Astrocyte (in vitro differentiated cells and primary cell): Measurements from ENCODE around the gene DNER. TPM values are rescaled to one million over a fixed set of nuclear protein-coding genes. Genes with fewer than 3 reads are reported as not detected.
A peak's percentile ranks its signal among the peaks of the same experiment; 100 is the strongest.

ENCODE experiments used
- DNase-seq: peaks from one replicate; pipeline ENCODE4 v3.0.0-alpha.2; 2010; ENCODE audit warnings: low read depth
- FAIRE-seq: peaks from 2 replicates; lab custom pipeline; 2011; peaks lifted over from hg19 to GRCh38; lab: Jason Lieb, UNC
- H2AFZ ChIP-seq: 2 replicates; pipeline ENCODE4 v1.6.0; 2012; ENCODE audit warnings: low read depth, low read length, inconsistent platforms
- H3K27ac ChIP-seq: 2 replicates; pipeline ENCODE4 v1.5.1; 2011; ENCODE audit warnings: low read depth, low read length, inconsistent platforms
- H3K27me3 ChIP-seq: 2 replicates; pipeline ENCODE4 v1.6.0; 2011; ENCODE audit warnings: low read length, inconsistent platforms; ENCODE audit not compliant: insufficient read depth
- H3K36me3 ChIP-seq: 2 replicates; pipeline ENCODE4 v1.5.1; 2011; ENCODE audit warnings: low read length, inconsistent platforms; ENCODE audit not compliant: insufficient read depth
- H3K4me1 ChIP-seq: 2 replicates; pipeline ENCODE4 v1.5.1; 2011; ENCODE audit warnings: low read length, inconsistent platforms; ENCODE audit not compliant: insufficient read depth
- H3K4me2 ChIP-seq: 2 replicates; pipeline ENCODE4 v1.6.0; 2012; ENCODE audit warnings: low read length, inconsistent platforms
- H3K4me3 ChIP-seq: 2 replicates; pipeline ENCODE4 v1.5.1; 2011; ENCODE audit warnings: low read depth, mild to moderate bottlenecking, low read length, inconsistent platforms; ENCODE audit not compliant: insufficient read depth
- H3K79me2 ChIP-seq: 2 replicates; pipeline ENCODE4 v1.6.0; 2012; ENCODE audit warnings: mild to moderate bottlenecking, low read length, inconsistent platforms; ENCODE audit not compliant: insufficient read depth
- H3K9ac ChIP-seq: 2 replicates; pipeline ENCODE4 v1.6.0; 2012; ENCODE audit warnings: mild to moderate bottlenecking, low read length, inconsistent platforms
- H3K9me3 ChIP-seq: 2 replicates; pipeline ENCODE4 v1.5.1; 2012; ENCODE audit warnings: low read depth, mild to moderate bottlenecking, low read length, inconsistent platforms; ENCODE audit not compliant: insufficient read depth
- H4K20me1 ChIP-seq: 2 replicates; pipeline ENCODE4 v1.6.0; 2012; ENCODE audit warnings: low read length, inconsistent platforms; ENCODE audit not compliant: insufficient read depth
- H3K27ac Mint-ChIP-seq: one replicate; pipeline ENCODE4 v1.8.0; 2021; ENCODE audit warnings: mild to moderate bottlenecking, mixed read lengths; ENCODE audit not compliant: unreplicated experiment
- H3K27me3 Mint-ChIP-seq: one replicate; pipeline ENCODE4 v1.8.0; 2021; ENCODE audit warnings: low read depth, mixed read lengths; ENCODE audit not compliant: unreplicated experiment
- H3K36me3 Mint-ChIP-seq: one replicate; pipeline ENCODE4 v1.8.0; 2021; ENCODE audit warnings: low read depth, mixed read lengths; ENCODE audit not compliant: unreplicated experiment
- H3K4me1 Mint-ChIP-seq: one replicate; pipeline ENCODE4 v1.8.0; 2021; ENCODE audit warnings: low read depth, mixed read lengths; ENCODE audit not compliant: unreplicated experiment
- H3K4me3 Mint-ChIP-seq: one replicate; pipeline ENCODE4 v1.8.0; 2021; ENCODE audit warnings: mild to moderate bottlenecking, moderate library complexity, mixed read lengths; ENCODE audit not compliant: unreplicated experiment
- H3K9me3 Mint-ChIP-seq: one replicate; pipeline ENCODE4 v1.8.0; 2021; ENCODE audit warnings: mild to moderate bottlenecking, mixed read lengths; ENCODE audit not compliant: unreplicated experiment
- EZH2 ChIP-seq: IDR thresholded peaks from 2 replicates; pipeline ENCODE4 v1.6.1; 2012; ENCODE audit warnings: mild to moderate bottlenecking, low read length, inconsistent platforms; ENCODE audit not compliant: insufficient read depth
- total RNA-seq: library from RNA; stranded (reverse); gene quantifications from 2 replicates; pipeline ENCODE4 v1.2.1, GENCODE V29; 2021
- TF ChIP-seq, protein P1 (sequence below): IDR thresholded peaks from 2 replicates; pipeline ENCODE4 v1.5.1; 2011; ENCODE audit warnings: low read depth, mild to moderate bottlenecking, inconsistent platforms, low read length, moderate library complexity; ENCODE audit not compliant: insufficient read depth

DNER gene
- total RNA-seq, 1 donor from 2014 or later = 1.0 TPM

DNA sequence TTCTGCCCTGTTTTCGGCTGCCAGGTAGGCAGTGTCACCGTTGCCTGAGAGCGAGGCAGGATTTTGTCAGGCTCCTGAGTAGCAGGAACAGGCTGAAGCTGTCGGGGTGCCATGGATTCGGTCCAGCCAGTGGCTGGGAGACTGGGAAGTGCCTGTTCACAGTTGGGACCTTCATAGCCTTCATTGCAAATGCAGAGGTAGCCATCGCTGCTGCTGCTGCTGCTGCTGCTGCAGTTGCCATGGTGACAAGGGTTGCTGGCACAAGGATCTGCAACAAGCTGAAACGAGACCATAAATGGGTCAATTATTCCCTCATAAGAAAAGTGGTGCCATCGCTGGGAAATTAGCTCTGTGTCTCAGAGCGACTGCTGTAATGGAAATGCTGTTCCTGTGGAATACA, 122.7 kb downstream of the DNER start:
- no peak for DNase-seq
- Mint-ChIP-seq H3K4me3 (no peak overlapping the region), H3K36me3 (no peaks in the 10 kb centered on the region)

DNA sequence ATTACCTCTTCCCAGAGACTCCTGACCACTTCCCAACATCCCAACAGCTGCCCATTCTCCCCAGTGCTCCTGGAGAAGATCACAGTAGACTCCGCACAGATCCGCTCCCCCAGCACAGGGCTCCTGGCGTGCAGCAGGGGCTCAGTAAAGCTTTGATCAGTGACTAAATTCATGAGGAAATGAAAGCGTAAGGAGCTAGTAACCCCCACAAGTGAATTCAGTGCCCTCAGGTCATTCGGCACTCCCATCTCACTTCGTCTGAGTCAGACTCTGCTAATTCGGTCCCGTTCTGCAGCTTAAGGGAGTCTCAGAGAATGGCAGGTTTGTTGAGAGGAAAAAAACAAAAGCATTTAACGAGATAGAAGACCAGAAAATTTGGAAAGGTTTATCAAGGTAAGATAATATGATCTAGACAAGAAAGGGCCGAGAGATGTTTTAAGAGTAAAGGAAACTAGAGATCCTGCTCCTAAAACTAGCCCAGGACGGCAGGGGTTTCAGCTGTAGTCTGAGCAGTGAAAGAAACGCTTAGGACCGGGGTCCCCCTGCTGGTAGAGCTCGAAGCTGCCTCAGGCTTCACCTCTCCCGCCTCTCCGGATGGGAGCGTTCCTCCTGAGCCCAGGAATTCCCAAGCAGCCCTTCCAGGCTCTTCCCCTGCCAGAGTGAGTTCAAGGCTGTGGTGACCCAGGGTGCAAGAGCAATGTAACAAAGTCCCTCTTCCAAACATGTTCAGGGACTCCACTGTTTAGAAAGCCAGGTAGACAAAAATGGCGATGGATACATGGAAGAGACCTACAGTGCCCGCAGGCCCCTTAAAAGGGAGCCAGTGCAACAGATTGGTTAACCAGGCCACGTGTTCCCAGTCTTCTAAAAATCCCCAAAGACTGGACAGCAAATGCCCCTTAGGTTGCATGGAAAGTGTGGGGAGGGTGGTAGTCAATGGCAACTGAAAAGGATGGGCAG, 127.3 kb downstream of the DNER start:
- Mint-ChIP-seq H3K27ac (no peak overlapping the region), H3K4me1 (peaks cover 6% of the 10 kb centered on the region), H3K9me3 (no peaks in the 10 kb centered on the region), H3K4me3 (peak overlapping the region; percentile 5), H3K36me3 (no peaks in the 10 kb centered on the region), H3K27me3 (peaks cover 5% of the 10 kb centered on the region)
- Histone ChIP-seq H2AFZ (peak overlapping the region; percentile 75), H3K4me2 (peak overlapping the region; percentile 82), H3K27me3 (no peaks in the 10 kb centered on the region), H4K20me1 (no peaks in the 10 kb centered on the region), H3K4me3 (peak overlapping the region; percentile 46), H3K27ac (peak overlapping the region; percentile 65), H3K9me3 (no peaks in the 10 kb centered on the region), H3K9ac (peak overlapping the region; percentile 60), H3K36me3 (no peaks in the 10 kb centered on the region), H3K4me1 (peaks cover 4% of the 10 kb centered on the region), H3K79me2 (no peaks in the 10 kb centered on the region)
- FAIRE-seq (peak; percentile 20), DNase-seq (peak; percentile 64)
- TF ChIP-seq, protein P1, sequence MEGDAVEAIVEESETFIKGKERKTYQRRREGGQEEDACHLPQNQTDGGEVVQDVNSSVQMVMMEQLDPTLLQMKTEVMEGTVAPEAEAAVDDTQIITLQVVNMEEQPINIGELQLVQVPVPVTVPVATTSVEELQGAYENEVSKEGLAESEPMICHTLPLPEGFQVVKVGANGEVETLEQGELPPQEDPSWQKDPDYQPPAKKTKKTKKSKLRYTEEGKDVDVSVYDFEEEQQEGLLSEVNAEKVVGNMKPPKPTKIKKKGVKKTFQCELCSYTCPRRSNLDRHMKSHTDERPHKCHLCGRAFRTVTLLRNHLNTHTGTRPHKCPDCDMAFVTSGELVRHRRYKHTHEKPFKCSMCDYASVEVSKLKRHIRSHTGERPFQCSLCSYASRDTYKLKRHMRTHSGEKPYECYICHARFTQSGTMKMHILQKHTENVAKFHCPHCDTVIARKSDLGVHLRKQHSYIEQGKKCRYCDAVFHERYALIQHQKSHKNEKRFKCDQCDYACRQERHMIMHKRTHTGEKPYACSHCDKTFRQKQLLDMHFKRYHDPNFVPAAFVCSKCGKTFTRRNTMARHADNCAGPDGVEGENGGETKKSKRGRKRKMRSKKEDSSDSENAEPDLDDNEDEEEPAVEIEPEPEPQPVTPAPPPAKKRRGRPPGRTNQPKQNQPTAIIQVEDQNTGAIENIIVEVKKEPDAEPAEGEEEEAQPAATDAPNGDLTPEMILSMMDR = peak; percentile 91
- TF ChIP-seq EZH2 = no peak

More for the DNA sequence above, 122.7 kb downstream of the DNER start:
- no peak overlapping the region for H2AFZ ChIP-seq
- H4K20me1 ChIP-seq = no peaks in the 10 kb centered on the region
- FAIRE-seq = no peak
- H3K27ac ChIP-seq = no peak overlapping the region
- H3K9ac ChIP-seq = no peak overlapping the region
- Mint-ChIP-seq H3K4me1 (peaks cover 4% of the 10 kb centered on the region), H3K9me3 (no peaks in the 10 kb centered on the region), H3K27me3 (peaks cover 5% of the 10 kb centered on the region), H3K27ac (no peak overlapping the region)
- no peak overlapping the region for H3K4me2 ChIP-seq
- peaks cover 2% of the 10 kb centered on the region for H3K4me1 ChIP-seq
- TF ChIP-seq, protein P1 = no peak
- TF ChIP-seq EZH2 = no peak
- no peaks in the 10 kb centered on the region for H3K79me2 ChIP-seq
- H3K9me3 ChIP-seq = no peaks in the 10 kb centered on the region
- no peaks in the 10 kb centered on the region for H3K36me3 ChIP-seq
- no peaks in the 10 kb centered on the region for H3K27me3 ChIP-seq
- H3K4me3 ChIP-seq = no peak overlapping the region

DNA sequence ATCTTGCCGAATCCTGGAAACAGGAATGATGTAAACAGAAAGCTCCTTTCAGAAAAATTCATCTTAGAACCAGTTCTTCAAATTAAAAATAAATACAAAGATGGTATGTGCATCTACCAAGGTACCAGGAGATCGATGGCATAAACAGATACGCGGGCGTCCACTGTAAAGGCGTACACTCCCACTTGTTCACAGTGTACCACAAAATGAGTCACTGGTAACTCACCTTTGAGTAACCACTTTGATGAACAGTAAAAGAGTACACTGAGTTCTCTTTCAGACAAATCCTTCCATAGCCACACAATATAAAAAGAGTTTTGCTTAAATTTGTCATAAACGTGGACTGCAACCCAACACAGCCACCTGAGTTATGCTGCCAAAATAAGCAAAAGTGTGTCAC, 128.3 kb downstream of the DNER start:
- peaks cover 5% of the 10 kb centered on the region for H3K27me3 Mint-ChIP-seq
- no peak overlapping the region for H3K4me3 ChIP-seq
- no peak overlapping the region for H3K27ac ChIP-seq
- no peak overlapping the region for H2AFZ ChIP-seq
- H3K4me3 Mint-ChIP-seq = no peak overlapping the region
- H3K4me1 ChIP-seq = peaks cover 4% of the 10 kb centered on the region
- H3K9ac ChIP-seq = no peak overlapping the region
- no peaks in the 10 kb centered on the region for H3K9me3 ChIP-seq
- H3K27me3 ChIP-seq = no peaks in the 10 kb centered on the region
- DNase-seq = peak; percentile 45
- no peaks in the 10 kb centered on the region for H4K20me1 ChIP-seq
- no peaks in the 10 kb centered on the region for H3K79me2 ChIP-seq
- H3K36me3 ChIP-seq = no peaks in the 10 kb centered on the region
- no peak for FAIRE-seq
- TF ChIP-seq, protein P1 = no peak
- no peak for TF ChIP-seq EZH2
- peaks cover 6% of the 10 kb centered on the region for H3K4me1 Mint-ChIP-seq
- no peaks in the 10 kb centered on the region for H3K36me3 Mint-ChIP-seq
- H3K27ac Mint-ChIP-seq = no peak overlapping the region
- H3K9me3 Mint-ChIP-seq = no peaks in the 10 kb centered on the region
- peak overlapping the region; percentile 37 for H3K4me2 ChIP-seq
